ENCODE results near the gene FAM204A.

The FAM204A gene

DNA sequence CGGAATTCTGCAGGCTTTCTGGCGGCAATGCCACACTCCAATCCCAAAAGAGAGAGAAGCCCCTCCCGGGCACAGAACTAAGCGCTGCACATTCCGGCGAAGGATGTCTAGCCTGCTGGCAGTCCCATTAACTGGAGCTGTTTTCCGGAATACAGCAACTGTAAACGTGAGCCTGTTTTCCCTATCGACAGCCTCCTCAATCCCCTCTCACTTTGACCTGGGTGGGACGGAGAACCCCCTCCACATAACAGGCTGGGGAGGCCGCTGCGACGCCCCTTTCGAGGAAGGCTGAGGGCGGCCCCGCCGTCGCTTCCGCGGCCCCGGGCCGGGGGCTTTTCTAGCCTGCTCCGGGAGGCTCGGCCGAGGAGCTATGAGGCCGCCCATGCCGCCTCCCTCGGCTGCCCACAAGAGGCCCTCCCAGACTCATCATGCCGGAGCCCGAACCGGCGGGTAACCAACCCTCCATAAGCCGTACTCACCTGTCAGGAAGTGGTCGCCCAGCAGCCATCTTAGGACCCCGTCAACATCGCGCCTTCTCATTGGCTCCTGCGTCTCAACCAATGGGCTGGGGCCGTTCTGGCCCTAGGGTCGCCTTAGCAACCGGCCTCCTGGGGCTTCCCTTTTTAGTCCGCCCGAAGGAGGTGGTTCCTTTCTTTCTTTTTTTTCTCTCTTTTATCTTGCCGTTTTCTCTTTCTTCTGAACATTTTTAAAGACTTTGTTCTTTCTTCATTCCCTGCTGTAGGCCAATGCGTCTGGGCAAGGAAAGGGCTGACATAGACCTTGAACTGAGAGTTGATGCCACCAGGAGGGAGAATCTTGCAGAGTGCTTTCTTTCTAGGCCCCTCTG, at the start of gene FAM204A:
Gene FAM204A, minus strand, starts transcription at position 534 of the 847 bp plus-strand sequence. CDS start 5,909 bp downstream, outside the sequence.
- Histone ChIP-seq H3K79me2 (ENCODE audit: insufficient read depth, low read length) (peaks cover 50% of the 10 kb centered on the region), H3K36me3 (ENCODE audit: insufficient read depth, low read length) (peaks cover 11% of the 10 kb centered on the region), H3K9me3 (ENCODE audit: insufficient read depth, low read length, severe bottlenecking) (no peaks in the 10 kb centered on the region), H3K4me1 (ENCODE audit: insufficient read depth, low read length) (peaks cover 36% of the 10 kb centered on the region), H3K27ac (ENCODE audit: low read length) (peak within 1 kb of the TSS; percentile 83), H2AFZ (ENCODE audit: low read depth, low read length) (peak within 1 kb of the TSS; percentile 99), H3K9ac (ENCODE audit: low read depth, low read length) (peak within 1 kb of the TSS; percentile 83), H4K20me1 (ENCODE audit: insufficient read depth, low read length) (no peaks in the 10 kb centered on the region), H3K4me2 (ENCODE audit: insufficient read depth, low read length) (peak within 1 kb of the TSS; percentile 89), H3K4me3 (ENCODE audit: low read depth in 1 of 2, low read length in 2 of 2) (peak within 1 kb of the TSS; percentile 84 to 98), H3K27me3 (ENCODE audit: insufficient read depth, low read length, poor library complexity) (peaks cover 4% of the 10 kb centered on the region)
- ATAC-seq (ENCODE audit: insufficient read depth, low read depth) (peak; percentile 99), DNase-seq (peak; percentile 97)
- TF ChIP-seq, protein P1, sequence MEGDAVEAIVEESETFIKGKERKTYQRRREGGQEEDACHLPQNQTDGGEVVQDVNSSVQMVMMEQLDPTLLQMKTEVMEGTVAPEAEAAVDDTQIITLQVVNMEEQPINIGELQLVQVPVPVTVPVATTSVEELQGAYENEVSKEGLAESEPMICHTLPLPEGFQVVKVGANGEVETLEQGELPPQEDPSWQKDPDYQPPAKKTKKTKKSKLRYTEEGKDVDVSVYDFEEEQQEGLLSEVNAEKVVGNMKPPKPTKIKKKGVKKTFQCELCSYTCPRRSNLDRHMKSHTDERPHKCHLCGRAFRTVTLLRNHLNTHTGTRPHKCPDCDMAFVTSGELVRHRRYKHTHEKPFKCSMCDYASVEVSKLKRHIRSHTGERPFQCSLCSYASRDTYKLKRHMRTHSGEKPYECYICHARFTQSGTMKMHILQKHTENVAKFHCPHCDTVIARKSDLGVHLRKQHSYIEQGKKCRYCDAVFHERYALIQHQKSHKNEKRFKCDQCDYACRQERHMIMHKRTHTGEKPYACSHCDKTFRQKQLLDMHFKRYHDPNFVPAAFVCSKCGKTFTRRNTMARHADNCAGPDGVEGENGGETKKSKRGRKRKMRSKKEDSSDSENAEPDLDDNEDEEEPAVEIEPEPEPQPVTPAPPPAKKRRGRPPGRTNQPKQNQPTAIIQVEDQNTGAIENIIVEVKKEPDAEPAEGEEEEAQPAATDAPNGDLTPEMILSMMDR (IDR thresholded peaks at IDR 0.05; ENCODE audit: borderline replicate concordance, extremely low read depth, low read length, poor library complexity, severe bottlenecking), result peak; percentile 34
- no peak for TF ChIP-seq EZH2 (IDR thresholded peaks at IDR 0.05; ENCODE audit: borderline replicate concordance, low read depth, low read length, severe bottlenecking)

DNA sequence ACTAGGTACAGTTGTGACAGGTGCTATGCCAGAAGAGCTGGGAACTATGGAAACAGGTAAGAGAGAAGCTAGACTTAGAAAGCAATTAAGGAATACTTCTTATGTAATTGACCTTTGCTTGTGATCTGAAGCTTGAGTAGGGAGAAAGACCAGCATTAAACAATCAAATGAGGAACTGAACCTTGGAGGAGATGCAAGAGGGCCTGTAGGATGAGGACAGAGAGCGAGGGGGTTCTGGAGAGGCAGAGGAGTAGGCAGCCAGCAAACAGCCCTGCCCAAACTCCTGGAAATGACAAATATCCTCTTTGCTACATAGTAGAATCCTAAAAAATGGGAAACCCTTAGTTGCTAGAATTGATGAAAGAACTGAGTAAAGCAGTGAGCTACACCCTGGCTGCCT, 41.6 kb upstream of the FAM204A start:
- ATAC-seq (ENCODE audit: insufficient read depth, low read depth) (no peak), DNase-seq (no peak)
- Histone ChIP-seq H3K27ac (ENCODE audit: low read length) (no peak overlapping the region), H3K27me3 (ENCODE audit: insufficient read depth, low read length, poor library complexity) (peaks cover 8% of the 10 kb centered on the region), H3K9me3 (ENCODE audit: insufficient read depth, low read length, severe bottlenecking) (no peaks in the 10 kb centered on the region), H3K9ac (ENCODE audit: low read depth, low read length) (no peak overlapping the region), H3K79me2 (ENCODE audit: insufficient read depth, low read length) (no peaks in the 10 kb centered on the region), H4K20me1 (ENCODE audit: insufficient read depth, low read length) (no peaks in the 10 kb centered on the region), H2AFZ (ENCODE audit: low read depth, low read length) (no peak overlapping the region), H3K4me1 (ENCODE audit: insufficient read depth, low read length) (no peaks in the 10 kb centered on the region), H3K4me3 (ENCODE audit: low read depth in 1 of 2, low read length in 2 of 2) (no peak overlapping the region), H3K36me3 (ENCODE audit: insufficient read depth, low read length) (no peaks in the 10 kb centered on the region), H3K4me2 (ENCODE audit: insufficient read depth, low read length) (no peak overlapping the region)
- TF ChIP-seq, protein P1 (IDR thresholded peaks at IDR 0.05; ENCODE audit: borderline replicate concordance, extremely low read depth, low read length, poor library complexity, severe bottlenecking), result no peak
- TF ChIP-seq EZH2 (IDR thresholded peaks at IDR 0.05; ENCODE audit: borderline replicate concordance, low read depth, low read length, severe bottlenecking), result no peak

DNA sequence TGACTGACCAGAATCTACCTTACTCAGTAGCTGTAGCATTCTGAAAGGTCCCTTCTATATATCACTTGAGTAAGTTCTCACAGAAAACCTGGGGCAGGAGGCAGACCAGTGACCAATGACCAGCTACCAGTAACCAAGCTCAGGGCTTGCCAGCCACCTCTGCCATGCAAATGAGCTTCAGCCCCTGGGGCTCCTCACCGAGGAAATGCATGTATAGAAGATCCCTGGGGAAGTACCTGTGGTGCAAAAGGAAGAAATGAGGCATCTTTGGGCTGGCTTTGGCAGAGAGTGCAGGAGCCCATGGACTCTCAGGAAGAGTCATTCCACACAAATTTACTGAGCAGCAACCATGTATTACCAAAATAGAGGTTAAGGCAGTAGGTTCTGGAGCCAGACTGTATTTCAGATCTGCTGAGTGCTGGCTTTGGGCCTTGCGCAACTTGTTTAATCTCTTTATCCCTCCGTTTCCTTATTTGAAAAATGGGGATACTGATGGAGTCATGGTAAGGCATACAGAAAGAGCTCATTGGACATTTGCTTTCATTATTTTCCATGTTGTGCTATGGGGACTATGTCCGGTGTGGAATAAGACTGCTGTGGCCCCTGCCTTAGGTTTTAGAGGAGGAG, 41.1 kb upstream of the FAM204A start:
- no peak for ATAC-seq (ENCODE audit: insufficient read depth, low read depth)
- Histone ChIP-seq H4K20me1 (ENCODE audit: insufficient read depth, low read length) (no peaks in the 10 kb centered on the region), H3K4me2 (ENCODE audit: insufficient read depth, low read length) (no peak overlapping the region), H3K27me3 (ENCODE audit: insufficient read depth, low read length, poor library complexity) (peaks cover 8% of the 10 kb centered on the region), H3K4me3 (ENCODE audit: low read depth in 1 of 2, low read length in 2 of 2) (no peak overlapping the region), H3K9me3 (ENCODE audit: insufficient read depth, low read length, severe bottlenecking) (no peaks in the 10 kb centered on the region), H3K4me1 (ENCODE audit: insufficient read depth, low read length) (no peaks in the 10 kb centered on the region), H2AFZ (ENCODE audit: low read depth, low read length) (no peak overlapping the region), H3K27ac (ENCODE audit: low read length) (no peak overlapping the region), H3K79me2 (ENCODE audit: insufficient read depth, low read length) (no peaks in the 10 kb centered on the region), H3K36me3 (ENCODE audit: insufficient read depth, low read length) (no peaks in the 10 kb centered on the region), H3K9ac (ENCODE audit: low read depth, low read length) (no peak overlapping the region)
- DNase-seq, result no peak
- TF ChIP-seq EZH2 (IDR thresholded peaks at IDR 0.05; ENCODE audit: borderline replicate concordance, low read depth, low read length, severe bottlenecking), result no peak
- TF ChIP-seq, protein P1 (IDR thresholded peaks at IDR 0.05; ENCODE audit: borderline replicate concordance, extremely low read depth, low read length, poor library complexity, severe bottlenecking), result no peak
